ENCODE data around the gene SND1.

GRCh38 chr7:128124786-128125185 lies 472.8 kb downstream of the SND1 start:
- no peak for TF ChIP-seq CTCF (conservative IDR thresholded peaks at IDR 0.05; ENCODE audit: low read depth, low read length)
- no peak for TF ChIP-seq EZH2 (IDR thresholded peaks at IDR 0.05; ENCODE audit: low read length, unreplicated experiment)
- TF ChIP-seq EZH2phosphoT487 (IDR thresholded peaks at IDR 0.05; ENCODE audit: borderline replicate concordance, low read length): no peak

Measured in PC-3 (cell line).